ENCODE results near the gene CYP2W1. TPM values are rescaled to one million over a fixed set of nuclear protein-coding genes. Genes with fewer than 3 reads are reported as not detected.

Gene CYP2W1
- total RNA-seq, 4 donors from 2014 or later: 5.7 to 18.6 (median 12.1) TPM

DNA sequence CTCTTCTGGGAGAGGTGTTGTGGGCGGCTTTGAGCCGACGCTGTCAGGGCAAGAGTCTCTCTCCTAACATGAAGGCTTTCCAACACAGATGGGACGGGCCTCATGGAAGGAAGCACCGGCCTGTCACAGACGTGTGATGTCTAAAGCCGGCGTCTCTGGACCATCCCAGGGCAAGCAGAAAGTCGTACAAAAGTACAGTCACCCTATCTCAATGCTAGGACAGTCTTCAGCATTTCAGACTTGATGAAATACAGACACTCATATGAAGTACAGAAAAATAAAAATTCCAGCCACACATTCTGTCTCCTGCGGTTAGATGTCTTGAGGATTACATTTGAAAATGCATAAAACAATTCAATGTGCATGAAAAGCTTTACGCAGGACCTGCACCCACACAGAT, 30.6 kb downstream of the CYP2W1 start:
- TF ChIP-seq, protein P1, sequence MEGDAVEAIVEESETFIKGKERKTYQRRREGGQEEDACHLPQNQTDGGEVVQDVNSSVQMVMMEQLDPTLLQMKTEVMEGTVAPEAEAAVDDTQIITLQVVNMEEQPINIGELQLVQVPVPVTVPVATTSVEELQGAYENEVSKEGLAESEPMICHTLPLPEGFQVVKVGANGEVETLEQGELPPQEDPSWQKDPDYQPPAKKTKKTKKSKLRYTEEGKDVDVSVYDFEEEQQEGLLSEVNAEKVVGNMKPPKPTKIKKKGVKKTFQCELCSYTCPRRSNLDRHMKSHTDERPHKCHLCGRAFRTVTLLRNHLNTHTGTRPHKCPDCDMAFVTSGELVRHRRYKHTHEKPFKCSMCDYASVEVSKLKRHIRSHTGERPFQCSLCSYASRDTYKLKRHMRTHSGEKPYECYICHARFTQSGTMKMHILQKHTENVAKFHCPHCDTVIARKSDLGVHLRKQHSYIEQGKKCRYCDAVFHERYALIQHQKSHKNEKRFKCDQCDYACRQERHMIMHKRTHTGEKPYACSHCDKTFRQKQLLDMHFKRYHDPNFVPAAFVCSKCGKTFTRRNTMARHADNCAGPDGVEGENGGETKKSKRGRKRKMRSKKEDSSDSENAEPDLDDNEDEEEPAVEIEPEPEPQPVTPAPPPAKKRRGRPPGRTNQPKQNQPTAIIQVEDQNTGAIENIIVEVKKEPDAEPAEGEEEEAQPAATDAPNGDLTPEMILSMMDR (IDR thresholded peaks at IDR 0.05): no peak
- TF ChIP-seq POLR2A (IDR thresholded peaks at IDR 0.05) (no peak), EP300 (IDR thresholded peaks at IDR 0.05) (no peak)
- H3K27me3 ChIP-seq: no peaks in the 10 kb centered on the region
- no peak overlapping the region for H3K4me3 ChIP-seq
- H3K4me1 ChIP-seq: peaks cover 0 to 48% (median 7%) of the 10 kb centered on the region in 4 donors
- no peak for DNase-seq (ENCODE audit: low spot score in 2 of 2)
- no peaks in the 10 kb centered on the region for H3K9me3 ChIP-seq
- H3K36me3 ChIP-seq: peaks cover 0 to 33% (median 0%) of the 10 kb centered on the region in 3 donors
- H3K27ac ChIP-seq: peak overlapping the region in 3 of 4 donors; percentile 30 to 73 (median 40)
- 60 to 61% methylated on average over 11 of the region's 11 CpGs for WGBS, 2 donors

DNA sequence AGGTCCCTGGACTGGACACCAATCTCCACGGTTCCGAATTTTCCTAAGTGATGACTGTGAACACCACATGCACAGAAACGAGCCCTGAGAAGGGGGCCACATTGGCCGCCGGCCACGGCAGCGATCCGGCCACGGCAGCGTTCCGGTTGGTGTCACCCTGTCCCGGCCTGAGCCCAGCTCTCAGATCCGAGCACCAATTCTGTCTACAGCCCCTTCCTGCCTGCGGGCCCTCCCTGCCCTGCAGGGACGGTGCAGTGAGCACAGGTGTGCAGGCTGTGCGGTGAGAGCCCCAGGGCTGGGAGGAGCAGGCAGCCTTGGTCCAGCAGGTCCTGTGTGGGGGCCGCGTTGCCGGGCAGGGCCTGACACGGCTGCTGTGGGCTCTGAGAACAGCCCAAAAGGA, 31.7 kb downstream of the CYP2W1 start:
- TF ChIP-seq POLR2A (IDR thresholded peaks at IDR 0.05) (no peak), EP300 (IDR thresholded peaks at IDR 0.05) (no peak)
- TF ChIP-seq, protein P1 (IDR thresholded peaks at IDR 0.05): no peak
- peak overlapping the region in 1 of 4 donors; percentile 73 for H3K27ac ChIP-seq
- H3K9me3 ChIP-seq: no peaks in the 10 kb centered on the region
- no peaks in the 10 kb centered on the region for H3K27me3 ChIP-seq
- H3K36me3 ChIP-seq: peaks cover 0 to 33% (median 0%) of the 10 kb centered on the region in 3 donors
- no peak overlapping the region for H3K4me3 ChIP-seq
- peaks cover 0 to 53% (median 7%) of the 10 kb centered on the region in 4 donors for H3K4me1 ChIP-seq
- DNase-seq (ENCODE audit: low spot score in 2 of 2): no peak
- 86 to 89% methylated on average over 16 to 20 of the region's 20 CpGs for WGBS, 2 donors

DNA sequence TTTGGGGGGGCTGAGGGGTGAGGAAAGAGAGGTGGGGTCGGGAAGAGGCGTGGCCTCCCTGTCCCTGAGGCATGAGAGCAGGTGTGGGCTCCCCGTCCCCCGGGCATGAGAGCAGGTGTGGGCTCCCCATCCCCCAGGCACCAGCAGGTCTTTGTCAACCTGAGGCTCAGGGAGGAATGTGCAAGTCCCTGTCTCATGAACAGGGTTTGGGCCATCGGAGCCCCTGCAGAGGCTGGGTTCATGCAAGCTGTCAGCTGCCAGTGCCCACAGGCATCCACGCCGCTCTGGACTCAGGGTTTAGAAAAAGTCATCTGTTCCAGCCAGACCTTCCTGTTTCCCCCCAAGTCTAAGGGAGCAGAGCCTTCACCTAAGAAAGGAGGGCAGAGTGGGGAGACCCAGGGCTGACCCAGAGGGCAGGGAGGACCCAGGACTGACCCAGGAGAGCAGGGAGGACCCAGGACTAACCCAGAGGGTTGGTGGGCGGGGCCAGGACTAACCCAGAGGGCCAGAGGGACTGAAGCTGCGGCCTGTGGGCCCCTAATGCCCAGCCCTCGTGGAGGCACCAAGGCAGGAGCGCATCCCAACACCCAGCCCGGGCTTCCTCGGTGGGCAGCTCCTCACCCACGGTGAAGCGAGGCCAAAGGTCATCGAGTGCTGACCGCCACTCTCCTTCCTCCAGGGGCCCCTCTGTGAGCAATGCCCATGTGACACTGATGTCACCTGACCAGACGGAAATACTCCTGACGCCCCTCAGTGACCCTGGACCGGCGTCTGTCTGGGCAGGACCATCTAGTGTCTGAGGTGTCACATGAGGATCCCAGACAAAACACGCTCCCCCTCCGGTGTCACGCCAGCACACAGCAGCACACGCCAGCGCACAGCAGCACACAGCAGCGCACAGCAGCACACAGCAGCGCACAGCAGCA, 32.5 kb downstream of the CYP2W1 start:
- 64 to 65% methylated on average over 17 to 28 of the region's 28 CpGs for WGBS, 2 donors
- no peak for DNase-seq (ENCODE audit: low spot score in 2 of 2)
- Histone ChIP-seq H3K27me3 (no peaks in the 10 kb centered on the region), H3K27ac (peak overlapping the region in 1 of 4 donors; percentile 73), H3K4me3 (no peak overlapping the region), H3K9me3 (no peaks in the 10 kb centered on the region), H3K4me1 (peaks cover 0 to 58% (median 6%) of the 10 kb centered on the region in 4 donors), H3K36me3 (peaks cover 0 to 38% (median 0%) of the 10 kb centered on the region in 3 donors)
- TF ChIP-seq, protein P1 (IDR thresholded peaks at IDR 0.05): no peak
- TF ChIP-seq POLR2A (IDR thresholded peaks at IDR 0.05) (no peak), EP300 (IDR thresholded peaks at IDR 0.05) (no peak)

GRCh38 chr7:1016577-1017531, 33.9 kb downstream of the CYP2W1 start:
- 81 to 92% methylated on average over 18 to 22 of the region's 51 CpGs for WGBS, 2 donors

More at GRCh38 chr7:1016577-1017531, 33.9 kb downstream of the CYP2W1 start:
- H3K36me3 ChIP-seq: peaks cover 0 to 52% (median 0%) of the 10 kb centered on the region in 3 donors
- peaks cover 0 to 45% (median 1%) of the 10 kb centered on the region in 4 donors for H3K4me1 ChIP-seq
- no peaks in the 10 kb centered on the region for H3K27me3 ChIP-seq
- no peaks in the 10 kb centered on the region for H3K9me3 ChIP-seq
- TF ChIP-seq POLR2A (IDR thresholded peaks at IDR 0.05): no peak
- TF ChIP-seq EP300 (IDR thresholded peaks at IDR 0.05): no peak
- TF ChIP-seq, protein P1 (IDR thresholded peaks at IDR 0.05): no peak
- DNase-seq (ENCODE audit: low spot score in 2 of 2): no peak
- H3K27ac ChIP-seq: no peak overlapping the region
- no peak overlapping the region for H3K4me3 ChIP-seq
